KOPT-K1 (cell line): ENCODE results near the gene ICAM2.

Experiments used
- H3K27ac ChIP-seq: fragments of 200-600 bp; sonication (generic); 2 replicates; pipeline ENCODE4 v1.5.1; 2016; ENCODE audit warnings: antibody characterized with exemption, mild to moderate bottlenecking, low read depth, low read length; ENCODE audit not compliant: poor library complexity, severe bottlenecking
- H3K36me3 ChIP-seq: fragments of 200-600 bp; sonication (generic); 2 replicates; pipeline ENCODE4 v1.5.1; 2017; ENCODE audit warnings: antibody characterized with exemption, mild to moderate bottlenecking, low read length, moderate library complexity; ENCODE audit not compliant: insufficient read depth
- H3K9me3 ChIP-seq: fragments of 200-600 bp; sonication (generic); 2 replicates; pipeline ENCODE4 v1.5.1; 2017; ENCODE audit warnings: antibody characterized with exemption, low read length, mild to moderate bottlenecking; ENCODE audit not compliant: insufficient read depth, poor library complexity, severe bottlenecking

Gene ICAM2

DNA sequence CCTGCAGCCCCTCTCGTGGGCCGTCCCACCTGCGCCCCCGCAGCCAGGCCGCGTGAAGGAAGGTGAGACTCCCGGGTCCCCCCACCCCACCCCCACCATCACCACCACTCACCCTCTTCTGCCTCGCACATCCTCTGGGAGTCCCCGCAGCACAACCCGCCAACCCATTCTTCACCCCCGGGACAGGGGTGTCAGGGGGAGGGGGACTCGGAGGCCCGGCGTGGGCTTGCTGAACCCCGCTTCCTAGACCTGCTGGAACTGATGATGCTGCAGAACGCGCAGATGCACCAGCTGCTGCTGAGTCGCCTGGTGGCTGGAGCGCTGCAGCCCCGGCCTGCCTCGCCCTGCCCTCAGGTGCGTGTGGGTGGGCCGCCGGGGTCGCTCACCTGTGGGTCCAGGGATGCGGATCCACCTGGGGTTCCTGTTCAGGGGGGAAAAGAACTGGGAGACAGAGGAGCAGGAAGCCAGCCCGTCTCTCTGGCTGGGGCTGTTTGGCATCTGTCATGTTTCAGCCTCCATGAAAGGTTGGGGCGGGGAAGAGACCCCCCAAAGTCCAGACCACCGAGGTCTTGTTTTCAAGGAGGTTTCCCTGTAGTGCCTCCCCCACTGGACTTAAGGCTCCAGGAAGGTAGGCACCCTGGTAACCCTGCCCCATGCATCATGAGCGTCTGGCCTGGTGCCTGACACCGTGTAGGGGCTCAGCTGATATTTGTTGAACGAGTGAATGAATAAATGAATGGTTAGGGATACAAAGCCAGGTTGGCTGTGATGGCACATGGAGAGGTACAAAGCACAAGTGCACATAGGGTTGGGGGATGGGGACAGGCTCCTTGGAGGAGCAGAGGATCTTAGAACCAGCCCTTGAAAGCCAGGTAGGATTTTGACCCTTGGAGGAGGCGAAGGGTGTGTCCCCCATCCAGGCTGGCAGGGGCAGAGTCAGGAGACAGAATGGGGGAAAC lies 21.4 kb downstream of the ICAM2 start:
- H3K27ac ChIP-seq = peak overlapping the region; percentile 37
- H3K9me3 ChIP-seq = no peaks in the 10 kb centered on the region
- H3K36me3 ChIP-seq = peaks cover 31% of the 10 kb centered on the region

DNA sequence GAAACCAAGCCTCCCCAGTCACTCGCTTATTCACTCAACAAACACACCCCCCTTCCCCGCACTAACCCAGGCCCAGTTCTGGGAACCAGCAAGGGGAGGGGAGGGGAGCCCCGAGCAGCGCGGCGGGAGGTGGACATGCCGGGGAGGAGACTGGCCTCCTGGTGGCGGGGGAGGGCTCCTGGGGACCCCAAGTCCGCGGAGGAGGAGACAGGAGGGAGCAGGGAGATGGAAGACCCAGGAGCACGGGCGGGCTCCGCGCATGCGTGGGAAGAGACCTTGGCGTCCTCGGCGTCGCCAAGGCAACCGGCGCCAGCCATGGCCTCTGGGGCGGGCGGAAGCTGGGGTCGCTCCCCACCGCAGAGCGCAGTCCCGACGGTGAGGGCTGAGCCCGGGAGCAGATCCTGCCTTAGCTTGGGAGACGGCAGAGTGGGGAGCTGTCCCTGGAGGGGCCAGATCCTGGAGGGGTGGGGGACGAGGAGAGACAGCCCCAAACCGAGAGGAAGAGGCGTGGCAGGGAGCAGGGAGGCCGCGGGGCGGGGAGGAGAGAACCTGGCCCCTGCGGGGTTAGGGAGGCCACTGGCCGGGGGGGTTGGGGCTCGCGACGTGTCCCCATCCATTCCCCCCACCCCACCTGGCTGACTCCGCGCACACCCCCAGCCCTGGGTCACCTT lies 22.2 kb downstream of the ICAM2 start, which contains the start of gene PRR29:
TSS of gene PRR29 (plus strand) at position 302 of the 671 bp plus-strand sequence. CDS start at position 316, 14 bp downstream.
- Histone ChIP-seq H3K9me3 (no peaks in the 10 kb centered on the region), H3K27ac (peak within 1 kb of the TSS; percentile 37), H3K36me3 (peaks cover 23% of the 10 kb centered on the region)

DNA sequence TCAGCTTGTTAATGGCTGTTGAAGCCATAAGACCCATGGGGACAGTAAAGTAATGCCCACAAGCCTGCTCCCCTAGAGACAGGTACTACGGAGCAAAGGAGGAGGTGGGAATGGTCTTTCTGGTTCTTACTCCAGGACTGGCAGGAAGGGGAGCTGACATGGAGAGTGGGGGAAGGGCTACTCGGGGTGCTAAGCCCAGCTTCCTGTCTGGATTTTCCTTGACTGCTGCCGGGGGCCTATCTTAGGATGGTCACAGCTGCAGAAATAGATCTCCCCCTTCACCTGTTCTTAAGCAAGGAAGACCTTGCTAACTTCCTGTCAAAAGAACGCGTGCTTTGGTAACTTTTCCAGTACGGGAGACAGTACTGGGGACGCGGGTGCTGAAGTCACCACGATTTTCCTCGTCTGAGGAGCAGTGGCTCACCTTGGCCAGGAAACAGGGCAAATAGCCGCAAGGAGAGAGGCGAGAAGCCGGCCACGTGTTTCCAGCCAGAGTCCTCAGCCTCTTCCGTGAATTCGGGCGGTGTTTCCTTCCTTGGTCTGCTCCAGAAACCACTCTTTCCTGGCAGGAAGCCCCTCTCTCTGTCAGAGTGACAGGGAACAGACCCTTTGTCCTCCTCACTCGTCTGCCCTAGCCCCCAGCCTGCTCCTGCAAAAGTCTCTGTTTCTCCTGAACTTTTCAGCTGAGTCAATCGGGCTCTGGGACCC lies 22.9 kb downstream of the ICAM2 start:
- Histone ChIP-seq H3K27ac (peak overlapping the region; percentile 37), H3K9me3 (no peaks in the 10 kb centered on the region), H3K36me3 (peaks cover 16% of the 10 kb centered on the region)

DNA sequence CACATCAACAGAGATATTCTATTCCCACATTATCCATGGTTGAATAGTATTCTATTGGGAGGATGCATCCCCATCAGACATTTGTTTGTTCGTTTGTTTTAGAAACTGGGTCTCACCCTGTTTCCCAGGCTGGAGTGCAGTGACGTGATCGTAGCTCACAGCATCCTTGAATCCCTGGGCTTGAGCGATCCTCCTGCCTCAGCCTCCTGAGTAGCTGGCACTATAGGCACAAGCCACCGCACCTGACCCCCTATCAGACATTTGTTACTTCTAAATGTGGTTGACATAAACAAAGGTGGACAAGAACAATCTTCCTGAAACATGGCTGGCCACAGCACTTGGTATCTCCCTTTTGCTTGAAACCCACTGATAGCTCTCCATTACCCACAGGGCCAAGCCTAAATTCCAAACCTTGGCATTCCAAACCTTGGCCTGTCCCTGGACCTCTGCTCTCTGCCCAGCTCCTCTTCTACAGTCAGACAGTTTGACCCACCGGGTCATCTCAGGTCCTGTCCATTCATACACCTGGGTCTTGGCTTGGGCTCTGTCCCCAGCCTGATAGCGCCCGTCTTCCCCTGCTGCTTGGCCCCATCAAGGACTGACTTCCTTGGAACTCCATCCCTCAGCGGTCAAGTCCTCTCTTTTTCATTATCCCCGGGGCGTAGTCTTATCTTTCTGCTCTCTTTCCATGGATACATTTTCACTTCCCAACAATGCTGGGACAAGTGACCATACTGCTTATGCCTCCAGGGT lies 23.8 kb downstream of the ICAM2 start:
- H3K36me3 ChIP-seq = peaks cover 7% of the 10 kb centered on the region; the same call in 1 of the 2 replicates
- no peak overlapping the region for H3K27ac ChIP-seq
- H3K9me3 ChIP-seq = no peaks in the 10 kb centered on the region

DNA sequence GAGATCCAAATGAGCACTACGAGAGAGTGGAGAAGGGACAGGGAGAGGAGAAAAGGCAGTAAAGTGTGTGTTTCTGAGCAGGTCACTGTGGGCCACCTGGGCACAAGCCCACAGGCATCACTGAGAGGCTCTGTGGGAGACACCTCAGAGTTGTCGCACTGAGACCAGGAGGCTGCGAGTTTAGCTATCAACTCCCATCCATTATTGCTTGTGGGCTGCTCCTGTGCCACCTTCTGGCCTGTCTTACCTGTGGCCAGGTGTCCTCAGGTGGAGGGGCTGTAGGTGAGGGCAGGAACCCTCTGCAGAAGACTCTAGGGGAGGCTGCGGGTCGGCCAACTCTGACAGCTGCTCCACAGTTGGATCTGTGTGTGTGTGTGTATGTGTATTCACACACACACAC lies 24.8 kb downstream of the ICAM2 start:
- Histone ChIP-seq H3K9me3 (no peaks in the 10 kb centered on the region), H3K27ac (no peak overlapping the region), H3K36me3 (no peaks in the 10 kb centered on the region)

DNA sequence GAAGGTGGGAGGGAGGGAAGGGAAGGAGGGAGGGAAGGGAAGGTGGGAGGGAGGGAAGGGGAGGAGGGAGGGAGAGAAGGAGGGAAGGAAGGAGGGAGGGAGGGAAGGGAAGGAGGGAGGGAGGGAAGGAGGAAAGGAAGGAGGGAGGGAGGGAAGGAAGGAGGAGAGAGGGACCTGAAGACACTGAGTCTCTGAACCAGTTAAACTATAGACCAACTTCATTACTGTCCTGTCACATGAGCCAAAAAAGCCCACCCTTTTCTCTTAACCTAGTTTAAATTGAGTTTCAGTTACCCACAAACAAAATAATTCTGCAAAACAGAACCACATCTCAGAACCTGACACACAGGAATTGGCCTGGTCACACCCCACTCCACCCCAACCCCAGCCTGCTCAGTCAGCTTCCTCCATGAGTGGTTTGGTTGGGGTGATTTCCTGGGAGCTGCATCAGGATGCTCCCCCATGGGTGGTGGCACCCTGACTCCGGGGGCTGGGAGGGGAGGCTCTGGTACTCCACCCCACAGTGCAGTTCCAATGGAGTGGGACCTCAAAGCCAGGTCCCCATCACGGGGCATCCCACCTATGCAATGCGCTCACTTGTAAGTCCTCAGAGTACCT lies 27.0 kb downstream of the ICAM2 start:
- Histone ChIP-seq H3K27ac (no peak overlapping the region), H3K9me3 (no peaks in the 10 kb centered on the region), H3K36me3 (no peaks in the 10 kb centered on the region)

DNA sequence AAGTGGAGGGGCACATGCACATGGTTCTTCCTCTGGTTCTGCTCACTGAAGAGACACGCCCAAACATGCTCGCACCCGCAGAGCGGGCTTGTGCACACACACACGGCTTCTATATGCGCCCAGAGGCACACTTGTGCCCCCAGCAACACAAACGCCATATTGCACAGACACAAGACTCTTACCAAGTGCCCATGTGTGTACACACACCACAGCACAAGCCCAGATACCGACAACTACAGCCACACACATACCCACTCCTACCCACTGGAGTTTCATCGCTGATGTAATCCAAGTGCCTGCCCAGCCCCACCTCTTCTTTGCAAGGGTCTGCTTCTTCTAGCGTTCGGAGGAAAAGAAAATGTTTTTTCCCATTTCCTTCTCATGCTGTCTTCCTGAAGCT lies 28.8 kb downstream of the ICAM2 start:
- Histone ChIP-seq H3K9me3 (no peaks in the 10 kb centered on the region), H3K36me3 (no peaks in the 10 kb centered on the region), H3K27ac (no peak overlapping the region)

DNA sequence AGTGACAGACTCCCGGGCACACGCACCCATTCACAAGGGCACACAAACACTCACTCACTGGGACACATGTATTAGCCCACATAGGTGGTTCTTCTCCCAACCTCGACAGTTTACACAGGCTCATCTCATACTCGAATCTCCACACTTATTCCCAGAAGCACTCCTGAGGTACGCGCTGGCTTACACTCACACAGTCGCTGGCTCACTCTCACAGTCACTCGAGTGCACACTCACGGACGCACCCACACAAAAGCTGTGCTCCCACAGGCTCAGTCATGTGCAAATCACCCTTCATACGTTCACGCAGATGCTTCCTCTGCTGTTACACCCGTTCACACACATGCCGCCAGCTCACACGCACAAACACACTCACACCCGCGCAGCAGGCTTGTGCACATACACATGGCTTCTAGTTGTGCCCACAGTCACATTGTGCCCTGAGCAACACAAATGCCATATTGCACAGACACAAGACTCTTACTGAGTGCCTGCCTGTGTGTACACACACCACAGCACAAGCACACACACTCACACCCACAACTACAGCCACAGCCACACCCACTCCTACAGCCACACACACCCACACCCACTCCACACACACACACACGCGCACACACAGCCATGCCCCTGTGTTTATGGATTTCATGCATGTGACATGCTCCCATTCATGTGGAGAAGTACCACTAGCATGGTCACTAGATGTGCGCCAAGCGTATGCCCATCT lies 30.6 kb downstream of the ICAM2 start:
- Histone ChIP-seq H3K36me3 (no peaks in the 10 kb centered on the region), H3K9me3 (no peaks in the 10 kb centered on the region), H3K27ac (no peak overlapping the region)

DNA sequence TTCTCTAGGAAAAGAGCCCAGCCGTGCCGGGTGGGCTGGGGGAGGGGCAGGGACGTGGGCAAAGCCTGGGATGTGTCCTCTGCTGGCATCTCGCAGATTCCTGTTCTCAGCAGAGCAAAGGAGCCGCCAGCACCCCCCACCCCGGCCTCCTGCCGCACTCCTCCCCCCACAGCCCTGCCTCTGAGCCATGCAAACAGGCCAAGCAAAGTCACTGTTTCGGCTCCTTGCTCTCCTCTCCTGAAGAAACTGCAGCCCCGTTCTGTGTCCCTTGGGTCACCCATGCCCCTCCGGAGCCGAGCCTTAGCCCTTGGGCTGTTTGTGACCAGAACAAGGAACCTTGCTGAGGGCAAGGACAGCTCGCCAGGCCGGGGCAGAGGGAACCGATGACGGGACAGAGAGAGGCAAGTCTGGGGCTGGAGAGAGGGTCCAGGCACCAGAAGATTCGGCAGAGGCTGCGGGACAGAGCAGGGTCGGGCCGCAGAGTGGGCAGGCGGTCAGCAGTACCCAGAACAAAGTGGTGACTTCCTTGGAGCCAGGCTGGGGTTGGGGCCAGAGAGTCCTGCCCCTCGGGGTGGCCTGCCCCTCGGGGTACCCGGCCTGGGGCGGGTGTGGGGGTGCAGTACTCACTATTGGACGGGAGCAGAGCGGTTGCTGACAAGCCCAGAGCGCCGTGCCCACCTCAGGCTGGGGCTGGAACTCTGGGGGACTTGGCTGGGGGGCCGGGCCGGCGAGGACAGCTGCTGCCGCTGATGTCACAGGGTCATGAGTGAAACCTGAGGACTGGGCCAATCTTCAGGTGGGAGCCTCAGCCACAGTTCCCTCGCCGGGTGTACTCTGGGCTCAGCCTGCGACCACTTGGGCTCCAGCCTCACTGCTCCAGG lies 31.5 kb downstream of the ICAM2 start:
- Histone ChIP-seq H3K9me3 (no peaks in the 10 kb centered on the region), H3K27ac (no peak overlapping the region), H3K36me3 (no peaks in the 10 kb centered on the region)

DNA sequence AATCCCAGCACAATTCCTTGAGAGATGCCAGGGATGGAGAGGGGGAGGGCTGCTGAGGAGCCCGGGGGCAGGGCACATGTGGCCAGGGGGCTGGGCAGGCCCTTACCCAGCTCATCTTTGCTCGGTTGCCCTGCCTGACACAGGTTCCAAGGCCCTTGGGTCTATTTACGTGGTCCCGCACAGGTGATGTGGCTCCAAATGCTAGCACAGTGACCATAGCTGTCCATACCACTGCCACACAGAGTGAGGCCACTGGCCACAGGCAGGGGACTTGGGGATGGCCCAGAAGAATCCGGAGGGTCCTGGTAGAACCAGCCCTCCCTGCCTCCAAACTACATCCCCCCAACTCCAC lies 32.3 kb downstream of the ICAM2 start:
- H3K36me3 ChIP-seq = no peaks in the 10 kb centered on the region
- H3K9me3 ChIP-seq = peaks cover 1% of the 10 kb centered on the region
- no peak overlapping the region for H3K27ac ChIP-seq

DNA sequence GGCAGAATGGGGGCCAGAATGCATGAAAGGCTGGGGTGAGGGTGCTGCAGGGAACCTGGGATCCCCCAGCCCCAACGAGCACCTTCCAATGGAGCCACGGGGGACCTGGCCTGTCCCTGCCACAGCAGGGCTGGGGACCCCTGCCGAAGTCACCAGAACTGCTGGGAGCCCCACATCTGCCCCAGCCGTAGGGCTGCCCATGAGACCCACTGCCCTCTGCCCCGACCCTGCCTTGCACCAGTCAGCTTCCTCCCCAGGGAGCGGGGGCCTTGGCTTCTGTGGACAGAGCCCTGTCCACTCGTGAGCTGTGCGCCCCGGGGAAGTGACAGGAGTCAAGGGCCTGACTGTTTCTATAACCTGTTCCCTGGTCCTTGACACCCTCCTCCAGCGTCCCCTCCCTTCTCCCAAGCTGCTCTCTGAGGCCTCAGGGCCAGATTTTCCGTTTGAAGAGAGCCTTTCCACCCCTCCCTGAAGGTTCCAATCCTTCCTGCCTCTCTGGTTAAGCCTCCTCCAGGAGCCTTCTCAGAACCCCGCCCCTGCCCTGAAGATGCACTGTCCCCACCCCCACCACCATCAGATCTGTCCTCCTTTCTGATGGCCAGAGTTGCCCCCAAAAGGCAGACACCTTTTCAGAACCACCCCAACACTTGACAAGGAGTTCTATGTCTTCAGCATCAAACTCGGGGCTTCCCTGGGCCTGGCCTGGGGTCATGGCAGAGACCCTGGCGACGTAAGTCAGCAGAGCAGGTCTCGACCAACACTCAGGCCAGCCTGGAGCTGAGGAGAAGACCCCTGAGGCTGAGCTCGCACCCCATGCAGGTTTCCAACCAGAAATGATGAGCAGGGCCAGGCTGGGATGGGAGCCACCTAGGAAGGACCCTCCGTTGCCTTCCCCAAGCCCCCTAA lies 33.0 kb downstream of the ICAM2 start:
- Histone ChIP-seq H3K36me3 (no peaks in the 10 kb centered on the region), H3K27ac (no peak overlapping the region), H3K9me3 (peaks cover 8% of the 10 kb centered on the region)

DNA sequence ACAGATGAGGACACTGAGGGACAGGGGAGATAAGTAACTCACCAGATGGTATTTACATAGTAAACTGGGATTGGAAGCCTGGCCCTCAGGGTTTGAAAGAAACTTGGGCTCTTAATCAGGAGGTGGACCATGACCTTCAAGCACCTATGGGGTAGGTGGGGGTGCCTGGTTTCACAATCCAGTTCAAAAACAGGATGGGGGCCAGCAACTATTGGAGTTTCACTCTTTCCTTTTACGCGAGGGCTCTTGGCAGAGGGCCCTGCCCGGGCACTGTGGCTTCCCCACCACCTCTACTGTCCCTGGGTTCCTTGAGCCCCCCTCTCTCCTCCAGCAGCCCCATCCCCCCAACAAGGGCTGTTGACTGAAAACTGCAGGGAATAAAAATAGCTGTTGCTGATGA lies 33.6 kb downstream of the ICAM2 start:
- H3K36me3 ChIP-seq = no peaks in the 10 kb centered on the region
- peaks cover 14% of the 10 kb centered on the region for H3K9me3 ChIP-seq
- no peak overlapping the region for H3K27ac ChIP-seq
